ENCODE results near the gene AKNA. TPM values are rescaled to one million over a fixed set of nuclear protein-coding genes. Genes with fewer than 3 reads are reported as not detected.
A peak's percentile ranks its signal among the peaks of the same experiment; 100 is the strongest.

Gene AKNA
- total RNA-seq, 4 donors from 2014 or later, result 12.5 to 18.5 (median 17.3) TPM

GRCh38 chr9:114309096-114309495 lies 78.7 kb downstream of the AKNA start:
- TF ChIP-seq POLR2AphosphoS5 (IDR thresholded peaks at IDR 0.05) (no peak), EP300 (IDR thresholded peaks at IDR 0.05) (no peak), CTCF (IDR thresholded peaks at IDR 0.05) (no peak), POLR2A (IDR thresholded peaks at IDR 0.05; ENCODE audit: low read depth) (no peak)
- no peak overlapping the region for H3K4me3 ChIP-seq
- peak; percentile 68 for DNase-seq (ENCODE audit: extremely low spot score)
- H3K36me3 ChIP-seq, result peaks cover 0 to 17% (median 3%) of the 10 kb centered on the region in 4 donors
- H3K9me3 ChIP-seq, result no peaks in the 10 kb centered on the region
- intact Hi-C loops (cut with DNase I), result no loop called here
- H3K27me3 ChIP-seq, result no peaks in the 10 kb centered on the region
- H3K4me1 ChIP-seq, result peaks cover 0 to 8% (median 7%) of the 10 kb centered on the region in 4 donors
- 91% methylated on average over 11 of the region's 13 CpGs for WGBS
- H3K27ac ChIP-seq (replicated peaks in 1 of 4), result no peak overlapping the region

GRCh38 chr9:114308361-114308950 lies 79.3 kb downstream of the AKNA start:
- H3K4me3 ChIP-seq, result no peak overlapping the region
- 98% methylated on average over 9 of the region's 13 CpGs for WGBS
- H3K4me1 ChIP-seq, result peaks cover 0 to 8% (median 7%) of the 10 kb centered on the region in 4 donors
- no peak overlapping the region for H3K27ac ChIP-seq (replicated peaks in 1 of 4)
- H3K27me3 ChIP-seq, result no peaks in the 10 kb centered on the region
- DNase-seq (ENCODE audit: extremely low spot score), result peak; percentile 83
- no peak for TF ChIP-seq POLR2A (IDR thresholded peaks at IDR 0.05; ENCODE audit: low read depth)
- no peak for TF ChIP-seq CTCF (IDR thresholded peaks at IDR 0.05)
- TF ChIP-seq POLR2AphosphoS5 (IDR thresholded peaks at IDR 0.05), result no peak
- TF ChIP-seq EP300 (IDR thresholded peaks at IDR 0.05), result no peak
- intact Hi-C loops (cut with DNase I), result no loop called here
- H3K36me3 ChIP-seq, result peaks cover 0 to 17% (median 3%) of the 10 kb centered on the region in 4 donors
- H3K9me3 ChIP-seq, result no peaks in the 10 kb centered on the region

GRCh38 chr9:114307899-114308267 lies 79.9 kb downstream of the AKNA start:
- Histone ChIP-seq H3K4me3 (no peak overlapping the region), H3K27ac (replicated peaks in 1 of 4) (no peak overlapping the region), H3K27me3 (no peaks in the 10 kb centered on the region), H3K36me3 (peaks cover 0 to 17% (median 3%) of the 10 kb centered on the region in 4 donors), H3K9me3 (no peaks in the 10 kb centered on the region), H3K4me1 (peaks cover 0 to 8% (median 7%) of the 10 kb centered on the region in 4 donors)
- 83% methylated on average over 6 of the region's 6 CpGs for WGBS
- DNase-seq (ENCODE audit: extremely low spot score), result no peak
- intact Hi-C loops (cut with DNase I), result no loop called here
- no peak for TF ChIP-seq POLR2A (IDR thresholded peaks at IDR 0.05; ENCODE audit: low read depth)
- TF ChIP-seq CTCF (IDR thresholded peaks at IDR 0.05), result no peak
- no peak for TF ChIP-seq POLR2AphosphoS5 (IDR thresholded peaks at IDR 0.05)
- TF ChIP-seq EP300 (IDR thresholded peaks at IDR 0.05), result no peak

DNA sequence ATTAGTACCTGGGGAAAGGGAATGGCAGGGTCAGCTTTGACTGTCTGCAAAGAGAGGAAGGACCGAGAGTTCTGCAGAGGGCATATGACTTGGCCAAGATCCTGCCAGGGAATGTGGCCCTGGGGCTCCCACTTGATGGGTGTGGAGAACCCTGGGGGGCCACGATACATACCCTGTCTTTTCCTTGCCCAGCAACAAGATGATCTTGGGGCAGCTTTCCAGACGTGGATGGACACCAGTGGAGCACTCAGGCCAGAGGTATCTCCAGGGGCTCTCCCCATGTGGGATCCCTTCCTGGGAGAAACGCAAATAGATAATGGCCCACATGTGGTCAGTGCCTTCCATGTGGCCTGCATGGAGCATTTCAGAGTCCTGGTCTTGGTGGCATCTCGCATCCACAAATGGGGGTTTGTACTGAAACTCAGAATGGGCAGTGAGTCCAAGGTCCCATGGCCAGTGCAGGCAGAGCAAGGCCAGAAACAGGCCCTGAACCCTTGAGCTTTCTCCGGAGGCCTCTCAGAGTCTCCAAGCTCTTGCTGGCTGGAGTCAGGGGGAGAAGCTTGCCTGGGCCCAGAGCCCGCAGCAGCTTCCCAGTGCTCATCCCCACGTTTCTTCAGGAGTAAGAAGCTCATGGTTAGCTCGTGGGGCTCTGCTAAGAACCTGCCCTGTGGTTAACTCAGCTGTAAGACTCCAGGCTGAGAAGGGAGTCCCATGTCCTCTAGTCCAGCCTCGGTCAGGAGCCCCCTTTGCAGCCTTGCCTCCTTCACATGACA lies 83.2 kb downstream of the AKNA start:
- Histone ChIP-seq H3K36me3 (peaks cover 0 to 14% (median 3%) of the 10 kb centered on the region in 4 donors), H3K27me3 (no peaks in the 10 kb centered on the region), H3K4me3 (no peak overlapping the region), H3K27ac (replicated peaks in 1 of 4) (no peak overlapping the region), H3K9me3 (no peaks in the 10 kb centered on the region), H3K4me1 (peaks cover 0 to 8% (median 7%) of the 10 kb centered on the region in 4 donors)
- intact Hi-C loops (cut with DNase I), result no loop called here
- no peak for TF ChIP-seq POLR2AphosphoS5 (IDR thresholded peaks at IDR 0.05)
- TF ChIP-seq EP300 (IDR thresholded peaks at IDR 0.05), result no peak
- TF ChIP-seq CTCF (IDR thresholded peaks at IDR 0.05), result no peak
- TF ChIP-seq POLR2A (IDR thresholded peaks at IDR 0.05; ENCODE audit: low read depth), result no peak
- DNase-seq (ENCODE audit: extremely low spot score), result peak; percentile 91
- 87% methylated on average over 10 of the region's 10 CpGs for WGBS
